Measurements from ENCODE around the gene OBSCN.
"Not testable (repeated sequence)": the region's sequence is repeated elsewhere in the genome, so short reads cannot be mapped to it uniquely, and the experiment has no call there.

The OBSCN gene

DNA sequence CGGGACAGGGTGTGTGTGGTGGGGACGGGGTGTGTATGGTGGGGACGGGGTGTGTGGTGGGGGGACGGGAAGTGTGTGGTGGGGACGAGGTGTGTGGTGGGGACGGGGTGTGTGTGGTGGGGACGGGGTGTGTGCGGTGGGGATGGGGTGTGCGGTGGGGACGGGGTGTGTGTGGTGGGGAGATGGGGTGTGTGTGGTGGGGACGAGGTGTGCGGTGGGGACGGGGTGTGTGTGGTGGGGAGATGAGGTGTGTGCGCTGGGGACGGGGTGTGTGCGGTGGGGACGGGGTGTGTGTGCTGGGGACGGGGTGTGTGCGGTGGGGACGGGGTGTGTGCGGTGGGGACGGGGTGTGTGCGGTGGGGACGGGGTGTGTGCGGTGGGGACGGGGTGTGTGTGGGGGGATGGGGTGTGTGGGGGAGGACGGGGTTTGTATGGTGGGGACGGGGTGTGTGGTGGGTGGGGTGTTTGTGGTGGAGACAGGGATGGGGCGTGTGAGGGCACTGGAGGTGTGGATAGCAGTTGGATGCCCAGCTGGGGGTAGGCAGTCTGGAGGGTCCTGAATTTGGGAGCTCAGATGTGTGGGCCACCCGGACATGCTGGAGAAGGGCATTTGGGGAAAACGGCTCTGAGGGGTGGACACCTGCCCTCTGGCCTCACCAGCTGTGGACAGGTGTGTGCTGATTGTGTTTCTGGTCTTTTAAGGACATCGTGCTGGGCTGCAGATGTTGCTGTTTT lies 25.4 kb upstream of the OBSCN start:
- DNase-seq (ENCODE audit: low read depth in 2 of 3, low spot score in 1 of 3), result no peak

DNA sequence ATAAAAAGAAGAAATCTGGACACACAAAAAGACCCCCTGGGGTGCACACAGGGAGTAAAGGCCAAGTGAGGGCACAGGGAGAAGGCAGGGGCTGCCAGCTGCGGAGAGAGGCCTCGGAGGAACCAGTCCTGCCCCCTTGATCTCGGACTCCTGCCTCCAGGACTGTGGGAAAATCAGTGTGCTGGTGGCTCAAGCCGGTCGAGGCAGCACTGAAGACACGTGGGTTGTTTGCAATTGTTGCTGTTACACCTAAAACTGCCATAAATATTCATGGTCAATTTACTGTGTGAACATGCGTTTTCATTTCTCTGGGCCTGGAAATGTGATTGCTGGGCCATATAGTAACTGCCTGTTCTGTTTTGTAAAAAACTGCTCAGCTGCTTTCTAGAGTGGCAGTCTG lies 23.7 kb upstream of the OBSCN start:
- DNase-seq (ENCODE audit: low read depth in 2 of 3, low spot score in 1 of 3), result no peak

- no peak for DNase-seq (ENCODE audit: low read depth in 2 of 3, low spot score in 1 of 3)
Measured at GRCh38 chr1:228185641-228185965, 22.2 kb upstream of the OBSCN start.

DNA sequence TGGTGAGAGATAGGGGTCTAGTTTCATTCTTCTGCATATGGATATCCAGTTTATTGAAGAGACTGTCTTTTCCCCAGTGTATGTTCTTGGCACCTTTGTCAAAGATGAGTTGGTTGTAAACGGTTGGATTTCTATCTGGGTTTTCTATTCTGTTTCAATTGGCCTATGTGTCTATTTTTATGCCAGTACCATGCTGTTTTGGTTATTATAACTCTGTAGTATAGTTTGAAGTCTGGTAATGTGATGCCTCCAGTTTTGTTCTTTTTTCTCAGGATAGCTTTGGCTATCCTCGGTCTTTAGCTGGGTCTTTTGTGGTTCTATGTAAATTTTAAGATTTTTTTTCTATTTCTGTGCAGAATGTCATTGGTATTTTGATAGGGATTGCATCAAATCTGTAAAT lies 19.6 kb upstream of the OBSCN start:
- DNase-seq (ENCODE audit: low read depth in 2 of 3, low spot score in 1 of 3), result not testable (repeated sequence)

DNA sequence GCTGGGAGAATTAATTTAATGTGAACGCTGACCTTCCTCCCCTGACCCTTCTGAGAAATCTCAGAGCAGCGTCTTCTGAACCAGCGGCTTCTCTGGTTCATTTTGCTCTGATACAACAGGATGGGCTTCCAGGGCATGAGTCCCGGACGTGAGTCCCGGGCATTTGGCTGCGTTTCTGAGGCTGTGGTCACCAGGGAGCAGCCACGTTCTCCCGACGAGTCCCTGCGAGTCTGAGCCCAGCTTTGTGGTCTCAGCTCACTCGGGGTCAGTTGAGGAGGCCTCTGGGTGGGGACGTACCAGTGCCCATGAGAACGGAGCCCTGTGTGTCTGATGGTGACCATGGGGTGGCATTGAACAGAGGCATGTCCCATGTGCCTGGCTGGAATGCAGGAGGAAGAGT lies 17.7 kb upstream of the OBSCN start:
- DNase-seq (ENCODE audit: low read depth in 2 of 3, low spot score in 1 of 3), result no peak

DNA sequence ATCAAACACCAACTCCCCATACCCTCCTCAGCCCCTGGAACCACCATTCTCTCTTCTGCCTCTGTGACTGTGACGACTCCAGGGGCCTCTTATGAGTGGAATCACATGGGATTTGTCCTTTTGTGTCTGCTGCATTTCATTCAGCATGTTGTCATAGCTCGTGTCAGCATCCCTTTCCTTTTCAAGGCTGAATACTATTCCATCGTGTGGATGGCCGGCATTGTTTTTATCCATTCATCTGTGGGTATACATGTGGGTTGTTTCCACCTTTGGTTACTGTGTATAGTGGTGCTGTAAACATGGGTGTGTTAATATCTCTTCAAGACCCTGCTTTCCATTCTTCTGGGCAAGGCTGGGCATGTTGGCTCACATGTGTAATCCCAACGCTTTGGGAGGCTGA lies 17.1 kb upstream of the OBSCN start:
- no peak for DNase-seq (ENCODE audit: low read depth in 2 of 3, low spot score in 1 of 3)

GRCh38 chr1:228194436-228194835 lies 13.4 kb upstream of the OBSCN start:
- DNase-seq (ENCODE audit: low read depth in 2 of 3, low spot score in 1 of 3), result no peak

GRCh38 chr1:228194921-228195812 lies 12.7 kb upstream of the OBSCN start:
- no peak for DNase-seq (ENCODE audit: low read depth in 2 of 3, low spot score in 1 of 3)

- no peak for DNase-seq (ENCODE audit: low read depth in 2 of 3, low spot score in 1 of 3)
Measured at GRCh38 chr1:228197555-228198147, 10.2 kb upstream of the OBSCN start.

DNA sequence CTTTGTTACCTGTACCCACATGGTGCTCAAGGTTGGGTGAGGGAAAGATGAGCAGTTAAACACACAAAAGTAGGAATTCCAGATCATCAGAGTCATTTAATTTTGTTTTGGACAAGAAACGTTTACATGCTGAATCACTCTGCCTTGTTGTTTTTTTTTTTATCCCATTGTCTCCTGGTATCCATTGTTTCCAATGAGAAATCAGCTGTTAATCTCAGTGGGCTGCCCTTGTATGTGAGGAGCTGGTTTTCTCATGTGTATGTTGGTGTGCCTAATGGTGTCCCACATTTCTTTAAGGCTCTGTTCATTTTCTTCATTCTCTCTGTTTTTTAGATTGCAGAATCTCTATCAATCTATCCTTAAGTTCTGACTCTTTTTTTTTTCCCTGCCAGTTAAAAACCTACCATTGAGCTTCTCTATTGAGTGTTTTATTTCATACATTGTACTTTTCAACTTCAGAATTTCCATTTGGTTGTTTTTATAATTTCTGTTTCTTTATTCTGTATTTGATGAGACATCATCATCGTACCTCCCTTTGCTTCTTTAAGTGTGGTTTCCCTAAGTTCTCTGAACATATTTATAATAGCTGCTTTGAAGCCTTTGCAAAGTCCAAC lies 8.8 kb upstream of the OBSCN start:
- no peak for DNase-seq (ENCODE audit: low read depth in 2 of 3, low spot score in 1 of 3)

DNA sequence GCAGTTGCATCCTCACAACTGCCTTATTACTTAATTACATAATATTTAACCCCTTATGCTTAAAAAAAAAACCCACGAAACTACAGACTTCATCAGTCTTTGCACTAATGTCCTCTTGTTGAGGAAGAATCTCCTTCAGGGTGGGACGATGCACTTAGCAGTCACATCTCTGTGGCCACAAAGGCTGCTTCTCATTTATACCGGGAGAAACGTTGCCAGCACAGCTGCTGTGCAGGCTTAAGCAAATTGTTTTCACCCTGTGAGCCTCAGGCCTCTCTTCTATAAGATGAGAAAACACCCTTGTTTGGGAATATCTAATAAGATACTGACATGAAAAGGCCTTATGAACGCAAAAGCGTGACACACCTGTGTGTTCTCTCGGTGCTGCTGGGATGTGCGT lies 2.9 kb upstream of the OBSCN start:
- no peak for DNase-seq (ENCODE audit: low read depth in 2 of 3, low spot score in 1 of 3)

- DNase-seq (ENCODE audit: low read depth in 2 of 3, low spot score in 1 of 3), result no peak
Measured at GRCh38 chr1:228205526-228206436, 2.1 kb upstream of the OBSCN start.

DNA sequence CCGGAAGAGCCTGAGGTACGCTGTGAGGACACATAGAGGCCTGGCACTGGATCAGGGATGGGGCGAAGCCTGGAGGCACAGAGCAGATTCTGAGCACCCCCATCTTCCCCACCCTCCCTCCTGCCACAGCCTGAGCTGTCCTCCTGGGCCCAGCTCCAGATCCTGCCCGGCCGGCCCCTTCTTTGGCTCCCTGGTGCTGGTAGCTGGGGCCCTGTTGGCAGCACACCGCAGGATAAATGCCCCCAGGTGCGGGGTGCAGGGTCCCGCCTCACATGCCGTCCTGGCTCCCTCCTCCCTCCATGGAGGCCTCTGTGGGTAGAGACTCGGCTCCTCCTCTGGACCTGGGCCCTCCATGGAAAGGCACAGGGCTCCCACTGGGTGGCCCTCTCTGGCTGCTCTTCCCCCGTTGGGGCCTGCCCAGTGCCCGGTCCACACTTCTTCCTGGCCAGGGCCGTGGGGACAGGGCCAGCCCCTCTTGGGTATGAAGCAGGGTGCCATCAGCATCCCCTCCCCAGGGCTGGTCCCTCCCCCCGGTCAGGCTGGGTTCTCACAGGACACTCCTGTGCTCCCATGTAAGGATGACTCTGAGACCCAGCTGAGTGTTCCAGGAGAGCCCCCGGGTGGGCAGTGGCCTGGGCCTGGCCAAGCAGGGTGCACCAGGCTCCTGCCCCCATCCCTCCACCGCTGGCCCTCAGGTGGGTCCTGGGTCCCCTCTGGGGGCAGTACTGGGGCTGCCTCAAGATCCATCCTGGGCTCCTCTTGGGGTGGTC lies 1.1 kb upstream of the OBSCN start:
- no peak for DNase-seq (ENCODE audit: low read depth in 2 of 3, low spot score in 1 of 3)

GRCh38 chr1:228207381-228207810 lies 448 bp upstream of the OBSCN start:
- no peak for DNase-seq (ENCODE audit: low read depth in 2 of 3, low spot score in 1 of 3)

DNA sequence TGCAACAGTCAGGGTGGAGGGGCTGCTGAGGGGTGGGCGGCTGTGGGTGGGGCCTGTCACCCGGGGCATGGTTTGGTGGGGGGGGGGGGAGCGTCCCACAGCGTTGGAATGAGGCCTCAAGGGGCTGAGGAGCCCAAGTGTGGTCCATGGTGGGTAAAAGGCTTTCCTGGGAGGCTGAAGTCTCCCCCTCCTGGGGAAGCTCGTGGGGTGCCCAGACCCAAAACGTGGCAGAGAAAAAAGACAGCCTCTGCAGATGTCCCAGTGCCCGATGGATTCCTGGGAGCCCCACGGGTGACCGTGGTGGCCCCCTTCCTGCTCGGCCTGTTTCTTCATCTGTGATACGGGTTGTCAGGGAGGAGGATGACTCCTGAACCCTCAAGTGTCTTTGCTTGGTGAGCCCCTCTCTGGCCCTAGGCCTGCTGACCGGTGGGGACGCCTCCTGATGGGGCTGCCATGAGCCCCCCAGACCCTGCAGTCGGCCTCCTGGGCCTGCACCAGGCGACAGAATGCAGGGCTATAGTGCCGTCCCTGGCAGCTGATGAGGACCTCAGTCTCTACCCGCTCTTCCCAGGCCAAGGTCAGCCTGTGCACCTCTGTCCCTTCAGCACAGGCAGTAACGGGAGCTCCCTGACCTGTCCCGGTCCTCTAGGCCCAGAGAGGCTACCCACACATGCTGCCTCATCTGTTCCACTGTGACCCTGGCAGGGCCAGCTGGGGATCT lies 1.1 kb downstream of the OBSCN start:
- no peak for DNase-seq (ENCODE audit: low read depth in 2 of 3, low spot score in 1 of 3)

- no peak for DNase-seq (ENCODE audit: low read depth in 2 of 3, low spot score in 1 of 3)
Measured at GRCh38 chr1:228209657-228210056, 1.8 kb downstream of the OBSCN start.

GRCh38 chr1:228210076-228210651 lies 2.3 kb downstream of the OBSCN start:
- DNase-seq (ENCODE audit: low read depth in 2 of 3, low spot score in 1 of 3), result no peak

GRCh38 chr1:228210712-228211530 lies 3.1 kb downstream of the OBSCN start:
- no peak for DNase-seq (ENCODE audit: low read depth in 2 of 3, low spot score in 1 of 3)

Data from stimulated activated CD4-positive, alpha-beta T cell treated with anti-CD3 and anti-CD28 coated beads, Interleukin-12 subunit alpha, Interleukin-12 subunit beta, amount 100 ng/mL, for 48 hours (primary cell).